Smooth muscle cell (in vitro differentiated cells): ENCODE measurements around the gene TXNIP. TPM values are rescaled to one million over a fixed set of nuclear protein-coding genes. Genes with fewer than 3 reads are reported as not detected.

ENCODE experiments used
- DNase-seq: peaks from one replicate; lab custom pipeline; 2025; ENCODE audit not compliant: unreplicated experiment; lab: John Stamatoyannopoulos, UW
- H2AFZ ChIP-seq: fragments of 200-600 bp; sonication (generic); 2 replicates; pipeline ENCODE4 v1.6.0; 2016; ENCODE audit warnings: antibody characterized with exemption, low read depth, mild to moderate bottlenecking
- H3F3A ChIP-seq: fragments of 200-600 bp; sonication (generic); 2 replicates; pipeline ENCODE4 v1.6.0; 2017; ENCODE audit warnings: antibody characterized with exemption, low read depth
- H3K27ac ChIP-seq: fragments of 200-600 bp; sonication (generic); 2 replicates; pipeline ENCODE4 v1.5.1; 2016; ENCODE audit warnings: low read depth, mild to moderate bottlenecking
- H3K27me3 ChIP-seq: fragments of 200-600 bp; sonication (generic); 2 replicates; pipeline ENCODE4 v1.6.1; 2016; ENCODE audit warnings: low read depth, mild to moderate bottlenecking
- H3K36me3 ChIP-seq: fragments of 200-600 bp; sonication (generic); 2 replicates; pipeline ENCODE4 v1.5.1; 2016; ENCODE audit warnings: low read depth
- H3K4me1 ChIP-seq: fragments of 200-600 bp; sonication (generic); 2 replicates; pipeline ENCODE4 v1.5.1; 2016; ENCODE audit warnings: low read depth
- H3K4me2 ChIP-seq: fragments of 200-600 bp; sonication (generic); 2 replicates; pipeline ENCODE4 v1.6.0; 2016; ENCODE audit warnings: mild to moderate bottlenecking
- H3K4me3 ChIP-seq: fragments of 200-600 bp; sonication (generic); 2 replicates; pipeline ENCODE4 v1.5.1; 2016; ENCODE audit warnings: mild to moderate bottlenecking
- H3K79me2 ChIP-seq: fragments of 200-600 bp; sonication (generic); 2 replicates; pipeline ENCODE4 v1.6.0; 2016; ENCODE audit warnings: low read depth, mild to moderate bottlenecking
- H3K9ac ChIP-seq: fragments of 200-600 bp; sonication (generic); 2 replicates; pipeline ENCODE4 v1.6.0; 2016; ENCODE audit warnings: low read depth
- H3K9me3 ChIP-seq: fragments of 200-600 bp; sonication (generic); replicated peaks from 2 replicates; pipeline ENCODE4 v1.5.1; 2016; ENCODE audit warnings: low read depth
- H4K20me1 ChIP-seq: fragments of 200-600 bp; sonication (generic); 2 replicates; pipeline ENCODE4 v1.6.0; 2016; ENCODE audit warnings: low read depth
- WGBS: methylation state at CpG from one replicate; pipeline ENCODE4 v1.1.7; 2016; ENCODE audit warnings: low lambda C conversion rate; 5-methylcytosine and 5-hydroxymethylcytosine counted together
- polyA plus RNA-seq: library from polyadenylated mRNA; unstranded; fragments of >200 nt; fragmentation: Nextera tagmentation; extraction: Ambion mirVana; gene quantifications from 2 replicates; pipeline ENCODE4 v1.2.1, GENCODE V29; 2016
- total RNA-seq: library from RNA; depleted of rRNA; stranded (reverse); fragments of >200 nt; gene quantifications from 2 replicates; pipeline ENCODE4 v1.2.3, GENCODE V29; 2014
- TF ChIP-seq, protein P1 (sequence below): fragments of 200-600 bp; sonication (generic); IDR thresholded peaks from 2 replicates; pipeline ENCODE4 v1.5.1; 2017; ENCODE audit warnings: borderline replicate concordance, mild to moderate bottlenecking, antibody characterized with exemption; ENCODE audit not compliant: insufficient read depth, poor library complexity, severe bottlenecking

Gene TXNIP
- total and polyA plus RNA-seq, 2 experiments from 2014 or later = 206 to 384 TPM

DNA sequence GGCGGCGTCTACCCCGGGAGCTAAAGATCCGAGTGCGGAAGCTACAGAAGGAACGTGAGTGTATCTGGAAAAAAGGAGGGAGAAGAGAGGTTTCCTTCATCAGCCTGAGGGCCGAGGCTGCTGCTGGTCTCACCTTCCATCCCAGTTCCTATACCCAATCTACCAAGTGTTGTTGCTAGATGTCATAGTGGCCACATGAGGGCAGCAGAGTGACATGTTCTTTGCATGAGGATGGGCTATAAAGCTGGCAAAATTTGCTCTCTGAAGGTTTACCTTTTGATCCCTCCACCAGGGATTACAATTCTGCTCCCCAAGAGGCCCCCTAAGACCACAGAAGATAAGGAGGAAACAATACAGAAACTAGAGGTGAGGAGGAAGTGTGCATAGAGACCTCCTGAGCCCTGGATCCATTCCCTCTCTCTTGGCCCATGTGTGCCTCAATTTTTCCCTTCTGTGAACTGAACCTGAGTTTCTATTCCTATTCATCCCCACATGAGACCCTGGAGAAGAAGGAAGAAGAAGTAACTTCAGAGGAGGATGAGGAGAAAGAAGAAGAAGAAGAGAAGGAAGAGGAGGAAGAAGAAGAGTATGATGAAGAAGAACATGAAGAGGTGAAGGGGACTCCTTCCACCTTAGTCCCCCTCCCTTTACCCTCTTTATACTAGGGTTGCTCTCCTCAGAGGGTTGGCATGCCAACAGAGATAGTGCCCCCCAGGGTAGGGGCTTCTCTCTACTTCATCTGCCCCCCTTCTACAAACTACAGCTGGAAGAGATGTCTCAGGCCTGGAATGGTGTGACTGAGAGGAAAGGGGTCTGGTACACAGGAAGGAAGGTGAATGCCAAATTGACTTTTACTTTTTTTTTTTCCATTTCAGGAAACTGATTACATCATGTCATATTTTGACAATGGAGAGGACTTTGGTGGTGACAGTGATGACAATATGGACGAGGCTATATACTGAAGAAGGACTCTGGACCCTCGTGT, 18.6 kb downstream of the TXNIP start:
- Histone ChIP-seq H3K4me1 (peaks cover 21% of the 10 kb centered on the region), H3F3A (peaks cover 15% of the 10 kb centered on the region), H3K79me2 (no peaks in the 10 kb centered on the region), H3K4me2 (peak overlapping the region; percentile 82), H3K9me3 (no peaks in the 10 kb centered on the region), H3K36me3 (no peaks in the 10 kb centered on the region), H3K27me3 (no peaks in the 10 kb centered on the region), H3K27ac (peak overlapping the region; percentile 99), H4K20me1 (no peaks in the 10 kb centered on the region), H2AFZ (peak overlapping the region; percentile 16), H3K9ac (peak overlapping the region; percentile 95), H3K4me3 (no peak overlapping the region)
- TF ChIP-seq, protein P1, sequence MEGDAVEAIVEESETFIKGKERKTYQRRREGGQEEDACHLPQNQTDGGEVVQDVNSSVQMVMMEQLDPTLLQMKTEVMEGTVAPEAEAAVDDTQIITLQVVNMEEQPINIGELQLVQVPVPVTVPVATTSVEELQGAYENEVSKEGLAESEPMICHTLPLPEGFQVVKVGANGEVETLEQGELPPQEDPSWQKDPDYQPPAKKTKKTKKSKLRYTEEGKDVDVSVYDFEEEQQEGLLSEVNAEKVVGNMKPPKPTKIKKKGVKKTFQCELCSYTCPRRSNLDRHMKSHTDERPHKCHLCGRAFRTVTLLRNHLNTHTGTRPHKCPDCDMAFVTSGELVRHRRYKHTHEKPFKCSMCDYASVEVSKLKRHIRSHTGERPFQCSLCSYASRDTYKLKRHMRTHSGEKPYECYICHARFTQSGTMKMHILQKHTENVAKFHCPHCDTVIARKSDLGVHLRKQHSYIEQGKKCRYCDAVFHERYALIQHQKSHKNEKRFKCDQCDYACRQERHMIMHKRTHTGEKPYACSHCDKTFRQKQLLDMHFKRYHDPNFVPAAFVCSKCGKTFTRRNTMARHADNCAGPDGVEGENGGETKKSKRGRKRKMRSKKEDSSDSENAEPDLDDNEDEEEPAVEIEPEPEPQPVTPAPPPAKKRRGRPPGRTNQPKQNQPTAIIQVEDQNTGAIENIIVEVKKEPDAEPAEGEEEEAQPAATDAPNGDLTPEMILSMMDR = peak; percentile 81
- 19% methylated on average over 9 of the region's 9 CpGs for WGBS
- DNase-seq = no peak

DNA sequence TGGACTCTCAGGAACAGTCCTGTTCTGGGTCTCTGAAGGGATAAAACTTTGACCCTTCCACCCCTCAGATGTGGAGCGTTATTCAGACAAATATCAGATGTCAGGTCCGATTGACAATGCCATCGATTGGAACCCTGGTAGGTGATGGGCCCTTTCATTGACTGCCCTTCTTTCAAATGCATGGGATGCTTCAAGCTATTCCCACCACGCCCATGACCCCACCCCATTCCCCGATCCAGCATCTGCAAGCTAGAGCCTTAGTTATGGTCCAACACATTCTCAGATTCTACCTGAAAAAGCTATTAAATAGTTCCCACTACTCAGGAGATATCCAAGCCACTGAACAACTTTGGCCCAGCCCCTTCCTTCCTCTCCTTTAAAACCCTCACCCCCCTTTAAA, 19.4 kb downstream of the TXNIP start:
- 73% methylated on average over 5 of the region's 5 CpGs for WGBS
- Histone ChIP-seq H3F3A (peaks cover 15% of the 10 kb centered on the region), H3K27ac (no peak overlapping the region), H3K4me2 (no peak overlapping the region), H3K9ac (no peak overlapping the region), H3K9me3 (no peaks in the 10 kb centered on the region), H4K20me1 (no peaks in the 10 kb centered on the region), H3K79me2 (no peaks in the 10 kb centered on the region), H3K27me3 (no peaks in the 10 kb centered on the region), H2AFZ (no peak overlapping the region), H3K4me3 (no peak overlapping the region), H3K4me1 (peaks cover 21% of the 10 kb centered on the region), H3K36me3 (no peaks in the 10 kb centered on the region)
- no peak for DNase-seq
- TF ChIP-seq, protein P1 = no peak

DNA sequence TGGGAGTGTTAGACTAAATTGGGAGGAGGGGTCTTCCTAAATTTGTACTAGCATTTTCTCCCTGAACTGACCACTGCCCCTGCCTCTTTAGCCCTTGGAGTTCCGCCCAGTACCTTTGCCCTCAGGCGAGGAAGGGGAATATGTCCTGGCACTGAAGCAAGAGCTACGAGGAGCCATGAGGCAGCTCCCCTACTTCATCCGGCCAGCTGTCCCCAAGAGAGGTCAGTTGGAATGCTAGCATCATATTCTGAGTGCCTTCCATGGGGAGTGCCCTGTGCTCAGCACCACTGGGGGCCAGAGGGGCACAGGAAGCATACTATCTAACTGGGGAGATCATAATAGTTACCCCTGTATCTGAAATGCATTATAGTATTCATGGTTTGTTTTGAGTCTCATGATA, 21.2 kb downstream of the TXNIP start:
- H3K79me2 ChIP-seq = no peaks in the 10 kb centered on the region
- 87% methylated on average over 4 of the region's 4 CpGs for WGBS

More for the DNA sequence above, 21.2 kb downstream of the TXNIP start:
- no peak overlapping the region for H2AFZ ChIP-seq
- no peaks in the 10 kb centered on the region for H3K27me3 ChIP-seq
- DNase-seq = no peak
- H3K4me2 ChIP-seq = no peak overlapping the region
- peaks cover 21% of the 10 kb centered on the region for H3K4me1 ChIP-seq
- H3K9ac ChIP-seq = no peak overlapping the region
- H3K36me3 ChIP-seq = no peaks in the 10 kb centered on the region
- H3F3A ChIP-seq = peaks cover 10% of the 10 kb centered on the region
- H3K4me3 ChIP-seq = no peak overlapping the region
- H3K27ac ChIP-seq = no peak overlapping the region
- no peaks in the 10 kb centered on the region for H3K9me3 ChIP-seq
- TF ChIP-seq, protein P1 = no peak
- no peaks in the 10 kb centered on the region for H4K20me1 ChIP-seq
